OCI-M2 (cell line): ENCODE measurements around the gene S100A5.
"Not testable (repeated sequence)": the region's sequence is repeated elsewhere in the genome, so short reads cannot be mapped to it uniquely, and the experiment has no call there.

Experiments used
- DNase-seq: peaks from one replicate; lab custom pipeline; 2025; ENCODE audit not compliant: unreplicated experiment; lab: John Stamatoyannopoulos, UW

The S100A5 gene, protein sequence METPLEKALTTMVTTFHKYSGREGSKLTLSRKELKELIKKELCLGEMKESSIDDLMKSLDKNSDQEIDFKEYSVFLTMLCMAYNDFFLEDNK

DNA sequence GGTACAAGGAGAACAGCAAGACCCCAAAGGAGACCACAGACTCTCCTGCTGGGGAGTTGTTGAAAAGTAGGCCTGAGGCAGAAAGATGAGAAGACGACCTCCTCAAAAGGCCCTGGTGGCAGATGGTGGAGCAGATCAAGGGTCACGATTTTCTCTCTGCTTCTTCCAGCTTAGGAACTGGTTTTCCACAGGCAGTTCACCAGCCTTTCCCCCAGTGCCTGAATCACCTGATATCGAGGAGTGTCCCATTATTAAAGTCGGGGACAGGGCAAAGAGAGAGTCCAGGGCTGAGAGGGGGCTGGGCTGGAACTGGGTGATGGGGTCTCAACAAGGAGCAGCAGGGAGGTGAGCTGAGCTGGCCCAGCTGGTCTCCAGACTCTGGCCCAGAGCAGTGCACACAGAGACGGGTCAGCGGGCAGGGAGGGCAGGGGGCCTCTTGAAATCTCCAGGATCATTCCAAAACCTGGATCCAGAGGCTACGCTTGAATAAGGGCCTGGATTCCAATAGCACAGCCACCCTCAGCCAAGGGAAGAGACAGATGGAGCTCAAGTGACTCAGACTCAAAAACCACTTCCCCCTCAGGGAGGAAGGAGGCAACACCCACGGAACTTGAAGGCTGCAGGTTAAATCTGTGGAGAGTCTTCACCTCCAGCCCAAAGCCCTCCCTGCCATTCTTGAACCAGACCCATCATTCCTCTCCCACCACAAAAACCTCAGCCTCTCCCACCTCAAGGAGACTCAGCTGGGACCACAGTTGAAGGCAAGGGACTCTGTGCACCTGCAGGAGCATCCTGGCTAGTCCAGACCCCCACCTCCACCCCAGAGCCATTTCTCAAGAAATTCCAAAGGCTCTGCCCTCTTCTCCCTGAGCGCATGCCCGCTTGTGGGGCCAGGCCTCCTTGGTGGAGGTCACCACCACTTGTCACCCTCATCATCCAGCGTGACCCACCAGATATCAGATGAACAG lies at the start of gene S100A5:
Gene S100A5 (minus strand): TSS at position 541 of the 968 bp plus-strand sequence. CDS start 743 bp downstream, outside the sequence.
- no peak for DNase-seq

- DNase-seq, result no peak
These were observed 47.7 kb upstream of the S100A5 start for GRCh38 chr1:153588482-153588881.

DNA sequence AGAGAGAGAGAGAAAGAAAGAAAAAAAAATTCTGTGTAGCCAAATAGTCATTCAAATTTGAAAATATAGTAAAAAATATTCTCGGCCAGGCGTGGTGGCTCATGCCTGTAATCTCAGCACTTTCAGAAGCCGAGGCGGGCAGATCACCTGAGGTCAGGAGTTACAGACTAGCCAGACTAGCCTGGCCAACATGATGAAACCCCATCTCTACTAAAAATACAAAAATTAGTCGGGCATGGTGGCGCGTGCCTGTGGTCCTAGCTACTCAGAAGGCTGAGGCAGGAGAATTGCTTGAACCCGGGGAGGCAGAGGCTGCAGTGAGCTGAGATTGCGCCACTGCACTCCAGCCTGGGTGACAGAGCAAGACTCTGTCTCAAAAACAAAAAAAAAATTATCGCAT lies 47.3 kb upstream of the S100A5 start:
- not testable (repeated sequence) for DNase-seq

GRCh38 chr1:153587314-153587713 lies 46.6 kb upstream of the S100A5 start:
- no peak for DNase-seq

- no peak for DNase-seq
These were observed 45.6 kb upstream of the S100A5 start for GRCh38 chr1:153586347-153586746.

GRCh38 chr1:153585006-153585405 lies 44.3 kb upstream of the S100A5 start:
- DNase-seq, result no peak

GRCh38 chr1:153583976-153584375 lies 43.2 kb upstream of the S100A5 start:
- no peak for DNase-seq

DNA sequence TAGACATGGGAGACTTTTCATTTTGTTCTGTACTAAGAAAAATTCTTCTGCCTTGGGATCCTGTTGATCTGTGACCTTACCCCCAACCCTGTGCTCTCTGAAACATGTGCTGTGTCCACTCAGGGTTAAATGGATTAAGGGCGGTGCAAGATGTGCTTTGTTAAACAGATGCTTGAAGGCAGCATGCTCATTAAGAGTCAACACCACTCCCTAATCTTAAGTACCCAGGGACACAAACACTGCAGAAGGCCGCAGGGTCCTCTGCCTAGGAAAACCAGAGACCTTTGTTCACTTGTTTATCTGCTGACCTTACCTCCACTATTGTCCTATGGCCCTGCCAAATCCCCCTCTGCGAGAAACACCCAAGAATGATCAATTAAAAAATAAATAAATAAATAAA lies 42.8 kb upstream of the S100A5 start:
- DNase-seq, result not testable (repeated sequence)

DNA sequence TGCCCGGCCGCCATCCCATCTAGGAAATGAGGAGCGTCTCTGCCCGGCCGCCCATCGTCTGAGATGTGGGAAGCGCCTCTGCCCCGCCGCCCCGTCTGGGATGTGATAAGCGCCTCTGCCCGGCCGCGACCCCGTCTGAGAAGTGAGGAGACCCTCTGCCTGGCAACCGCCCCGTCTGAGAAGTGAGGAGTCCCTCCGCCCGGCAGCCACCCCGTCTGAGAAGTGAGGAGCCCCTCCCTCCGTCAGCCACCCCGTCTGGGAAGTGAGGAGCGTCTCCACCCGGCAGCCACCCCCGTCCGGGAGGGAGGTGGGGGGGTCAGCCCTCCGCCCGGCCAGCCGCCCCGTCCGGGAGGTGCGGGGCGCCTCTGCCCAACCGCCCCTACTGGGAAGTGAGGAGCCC lies 42.1 kb upstream of the S100A5 start:
- not testable (repeated sequence) for DNase-seq

GRCh38 chr1:153578936-153579335 lies 38.2 kb upstream of the S100A5 start:
- DNase-seq, result no peak

GRCh38 chr1:153578490-153578889 lies 37.8 kb upstream of the S100A5 start:
- DNase-seq, result no peak

DNA sequence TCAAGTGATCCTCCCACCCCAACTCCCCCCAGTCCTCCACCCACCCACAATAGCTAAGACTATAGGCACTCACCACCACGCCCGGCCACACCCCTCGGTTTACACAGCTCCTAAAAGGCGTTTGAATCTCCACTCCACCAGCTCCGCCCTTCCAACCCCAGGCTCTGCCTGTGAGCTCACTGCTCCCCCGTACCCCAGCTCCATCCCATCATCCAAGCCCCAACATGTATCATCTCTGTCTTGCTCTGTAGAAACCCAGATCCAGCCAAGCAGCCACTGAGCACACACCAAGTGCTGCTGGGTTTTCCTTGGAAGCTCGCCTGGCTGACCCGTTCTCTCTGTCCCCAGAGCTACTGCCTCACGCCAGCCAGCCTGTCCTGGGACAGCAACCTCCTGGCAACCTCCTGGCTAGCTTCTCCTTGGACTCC lies 36.9 kb upstream of the S100A5 start:
- DNase-seq, result no peak

- no peak for DNase-seq
These were observed 36.4 kb upstream of the S100A5 start for GRCh38 chr1:153577138-153577537.

GRCh38 chr1:153575497-153575896 lies 34.8 kb upstream of the S100A5 start:
- DNase-seq, result not testable (repeated sequence)

GRCh38 chr1:153575081-153575491 lies 34.4 kb upstream of the S100A5 start:
- DNase-seq, result not testable (repeated sequence)

DNA sequence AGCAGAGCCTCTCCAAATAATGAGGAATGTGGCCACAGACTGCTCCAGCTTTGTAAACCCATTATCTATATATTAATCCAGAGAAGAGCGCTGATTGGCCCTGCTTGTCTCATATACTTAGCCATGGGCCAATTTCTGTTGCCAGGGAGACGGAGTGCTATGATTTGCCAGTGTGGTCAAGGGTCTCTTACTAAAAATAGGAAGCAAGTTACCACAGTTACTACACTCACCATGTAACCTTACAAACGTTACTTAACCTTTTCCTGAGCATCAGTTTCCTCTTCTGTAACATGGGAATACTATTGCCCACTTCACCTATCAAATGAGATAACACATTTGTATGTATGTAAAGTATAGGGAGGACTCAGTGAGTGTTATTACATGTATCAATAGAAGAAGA lies 32.6 kb upstream of the S100A5 start:
- no peak for DNase-seq

DNA sequence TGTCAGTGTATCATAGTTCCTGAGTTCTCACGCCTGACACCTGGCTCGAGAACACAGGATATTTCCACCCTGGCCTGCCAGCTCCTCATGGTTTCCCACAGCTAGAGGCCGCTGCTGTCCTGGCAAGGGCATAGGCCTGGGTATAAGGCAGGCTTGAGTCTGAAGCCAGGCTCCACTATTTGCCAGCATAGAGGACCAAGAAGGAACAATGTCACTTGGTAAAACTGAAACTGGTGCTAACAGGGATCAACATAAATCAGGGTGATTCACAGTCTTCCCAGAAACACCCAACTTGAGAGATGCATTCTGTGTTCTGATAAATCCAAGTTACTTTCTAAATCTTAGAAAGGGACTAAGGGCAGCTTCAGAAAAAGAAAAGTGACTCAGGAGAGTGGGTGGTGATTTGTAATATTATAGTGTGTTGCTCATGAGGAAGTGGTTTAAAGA lies 31.9 kb upstream of the S100A5 start:
- DNase-seq, result no peak

DNA sequence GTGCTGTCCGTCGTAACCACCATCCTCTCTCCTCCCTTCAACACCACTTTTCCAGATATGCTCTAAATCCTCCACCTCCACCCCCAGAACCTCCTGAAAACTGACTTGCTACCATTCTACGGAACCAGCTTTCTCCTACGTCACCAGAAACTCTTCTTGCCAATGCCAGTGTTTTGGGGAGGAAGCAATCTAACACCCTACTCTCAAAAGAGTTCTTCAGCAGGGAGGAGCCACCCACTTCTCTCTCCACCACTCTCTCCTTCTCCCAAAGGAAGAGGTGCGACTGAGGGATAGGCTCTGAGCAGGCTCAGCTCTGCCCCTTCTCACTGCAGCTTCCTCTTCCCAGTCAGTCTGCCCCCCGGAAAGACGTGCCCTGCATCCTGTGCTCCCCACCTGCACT lies 31.0 kb upstream of the S100A5 start:
- no peak for DNase-seq

DNA sequence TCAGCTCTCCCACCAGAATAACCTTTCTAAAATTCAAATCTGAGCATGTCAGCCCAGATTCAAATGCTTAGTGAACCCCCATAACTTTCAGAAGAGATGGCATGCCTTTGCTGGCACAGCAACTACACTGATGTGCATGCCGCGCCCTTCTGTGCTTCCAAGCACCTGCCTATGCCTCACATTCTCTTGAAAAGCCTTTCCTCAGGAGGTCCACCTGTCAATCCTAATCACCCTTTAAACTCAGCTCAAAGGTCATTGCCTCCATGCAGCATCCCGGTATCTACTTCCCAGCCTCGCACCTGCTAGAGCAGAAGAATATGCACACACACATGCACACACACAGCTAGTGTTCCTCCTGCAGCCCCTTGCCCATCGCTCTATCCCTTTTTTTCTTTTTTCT lies 30.1 kb upstream of the S100A5 start:
- DNase-seq, result no peak

- DNase-seq, result no peak
These were observed 28.7 kb upstream of the S100A5 start for GRCh38 chr1:153569465-153569864.

- peak; percentile 38 for DNase-seq
These were observed 27.8 kb upstream of the S100A5 start for GRCh38 chr1:153568367-153569099.
